HG03457 (cell line): Measurements from ENCODE around the gene GPD1L.
"Not testable (repeated sequence)": the region's sequence is repeated elsewhere in the genome, so short reads cannot be mapped to it uniquely, and the experiment has no call there.

ENCODE experiments used
- ATAC-seq: cut with Tn5 transposase; IDR thresholded peaks from one replicate; pipeline ENCODE4 v1.9.1; 2021; ENCODE audit warnings: moderate number of reproducible peaks; ENCODE audit not compliant: unreplicated experiment

Gene GPD1L

GRCh38 chr3:32105291-32106131 is 909 bp upstream of the GPD1L start:
- ATAC-seq, result no peak

GRCh38 chr3:32106929-32107362 is 526 bp downstream of the GPD1L start:
- ATAC-seq, result peak; percentile 6

- not testable (repeated sequence) for ATAC-seq
These were observed 1.8 kb downstream of the GPD1L start for GRCh38 chr3:32108224-32108623.

- no peak for ATAC-seq
These were observed 2.8 kb downstream of the GPD1L start for GRCh38 chr3:32109256-32109655.

GRCh38 chr3:32110233-32110760 is 3.9 kb downstream of the GPD1L start:
- no peak for ATAC-seq

- no peak for ATAC-seq
These were observed 5.1 kb downstream of the GPD1L start for GRCh38 chr3:32111560-32111959.

GRCh38 chr3:32113566-32113965 is 7.1 kb downstream of the GPD1L start:
- ATAC-seq, result no peak

GRCh38 chr3:32113981-32114545 is 7.6 kb downstream of the GPD1L start:
- no peak for ATAC-seq

GRCh38 chr3:32114546-32115386 is 8.3 kb downstream of the GPD1L start:
- ATAC-seq, result not testable (repeated sequence)

- ATAC-seq, result no peak
These were observed 10.9 kb downstream of the GPD1L start for GRCh38 chr3:32117320-32117719.

GRCh38 chr3:32118215-32118614 is 11.8 kb downstream of the GPD1L start:
- no peak for ATAC-seq

GRCh38 chr3:32120471-32120870 is 14.1 kb downstream of the GPD1L start:
- no peak for ATAC-seq

GRCh38 chr3:32121137-32121536 is 14.7 kb downstream of the GPD1L start:
- ATAC-seq, result no peak

- ATAC-seq, result no peak
These were observed 17.2 kb downstream of the GPD1L start for GRCh38 chr3:32123620-32124019.

GRCh38 chr3:32125012-32125411 is 18.6 kb downstream of the GPD1L start:
- no peak for ATAC-seq

- no peak for ATAC-seq
These were observed 20.0 kb downstream of the GPD1L start for GRCh38 chr3:32126305-32127015.

- no peak for ATAC-seq
These were observed 20.9 kb downstream of the GPD1L start for GRCh38 chr3:32127219-32127826.

GRCh38 chr3:32128936-32129335 is 22.5 kb downstream of the GPD1L start:
- ATAC-seq, result no peak

GRCh38 chr3:32129832-32130231 is 23.4 kb downstream of the GPD1L start:
- no peak for ATAC-seq

- ATAC-seq, result no peak
These were observed 25.7 kb downstream of the GPD1L start for GRCh38 chr3:32132121-32132520.
